HEK293 (cell line): ENCODE data around the gene FNDC1.

Experiments used
- ZBTB1 ChIP-seq: fragments of 450-650 bp; formaldehyde crosslinking; IDR thresholded peaks from 2 replicates; pipeline ENCODE4 v1.5.1; 2016; ENCODE audit warnings: missing biosample characterization, missing genetic modification characterization
- ZFP3 ChIP-seq: fragments of 450-650 bp; formaldehyde crosslinking; IDR thresholded peaks from 2 replicates; pipeline ENCODE4 v1.5.1; 2016; ENCODE audit warnings: low read depth, missing biosample characterization, missing genetic modification characterization
- ZNF239 ChIP-seq: fragments of 450-650 bp; formaldehyde crosslinking; IDR thresholded peaks from 2 replicates; pipeline ENCODE4 v1.5.1; 2016; ENCODE audit warnings: missing biosample characterization, missing genetic modification characterization
- ZNF274 ChIP-seq, 2 experiments: fragments of 200-500 bp in 1 of 2; fragments of 450-650 bp in 1 of 2; sonication (Bioruptor generic) in 1 of 2; formaldehyde crosslinking in 1 of 2; IDR thresholded peaks; 2 replicates each; pipeline versions ENCODE4 v1.5.1 to v1.6.1; 2014 to 2016; ENCODE audit warnings: borderline replicate concordance in 1 of 2, inconsistent platforms in 1 of 2, low read length in 1 of 2, missing biosample characterization in 1 of 2, missing genetic modification characterization in 1 of 2
- ZNF335 ChIP-seq: fragments of 450-650 bp; formaldehyde crosslinking; conservative IDR thresholded peaks from 2 replicates; pipeline ENCODE4 v1.5.1; 2016; ENCODE audit warnings: missing biosample characterization, missing genetic modification characterization
- ZNF341 ChIP-seq: fragments of 450-650 bp; formaldehyde crosslinking; IDR thresholded peaks from 2 replicates; pipeline ENCODE4; 2016; ENCODE audit warnings: low read depth, missing biosample characterization, missing genetic modification characterization
- ZNF350 ChIP-seq: fragments of 450-650 bp; formaldehyde crosslinking; IDR thresholded peaks from 2 replicates; pipeline ENCODE4 v1.5.0; 2017; ENCODE audit warnings: missing biosample characterization, mild to moderate bottlenecking, missing genetic modification characterization
- ZNF654 ChIP-seq: fragments of 450-650 bp; formaldehyde crosslinking; IDR thresholded peaks from 2 replicates; pipeline ENCODE4 v1.5.1; 2016; ENCODE audit warnings: low read depth, missing biosample characterization, missing genetic modification characterization
- ZNF791 ChIP-seq: fragments of 450-650 bp; formaldehyde crosslinking; IDR thresholded peaks from 2 replicates; pipeline ENCODE4 v1.5.1; 2016; ENCODE audit warnings: missing biosample characterization, missing genetic modification characterization
- ZNF837 ChIP-seq: fragments of 450-650 bp; formaldehyde crosslinking; IDR thresholded peaks from 2 replicates; pipeline ENCODE4 v1.5.1; 2016; ENCODE audit warnings: missing biosample characterization, missing genetic modification characterization
- TF ChIP-seq, protein P1 (sequence below): fragments of 450-650 bp; formaldehyde crosslinking; IDR thresholded peaks from 2 replicates; pipeline ENCODE4 v1.5.1; 2016; ENCODE audit warnings: missing biosample characterization, missing genetic modification characterization

DNA sequence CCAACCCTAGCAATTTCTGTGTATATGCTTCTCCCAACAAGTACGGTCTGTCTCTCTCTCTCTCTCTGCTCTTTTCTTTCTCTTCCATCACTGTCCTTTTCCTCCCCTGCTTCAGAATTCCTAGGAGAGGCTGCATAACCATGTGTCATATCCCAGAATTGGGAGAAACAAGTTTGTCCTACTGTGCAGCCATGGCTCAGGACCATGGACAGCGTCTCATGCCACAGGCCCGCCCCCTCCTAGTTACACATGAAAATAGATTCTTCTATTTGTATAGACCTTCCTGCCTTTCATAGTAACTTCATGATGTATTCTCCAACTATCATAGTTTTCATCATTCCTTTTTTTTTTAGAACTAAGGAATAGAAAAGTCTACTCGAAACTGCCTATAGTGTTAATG is 98.0 kb downstream of the FNDC1 start:
- TF ChIP-seq ZNF341 (tag by site-specific recombination) (no peak), ZNF350 (no peak), ZNF274 (IDR thresholded peaks at IDR 0.05; ENCODE audit: low read length) (no peak), ZNF274 (tag by site-specific recombination; IDR thresholded peaks at IDR 0.05; ENCODE audit: borderline replicate concordance) (no peak), ZNF837 (no peak), ZBTB1 (no peak), ZFP3 (tag by site-specific recombination) (no peak), ZNF791 (no peak), ZNF335 (no peak), ZNF654 (tag by site-specific recombination) (no peak), ZNF239 (tag by site-specific recombination) (no peak)
- TF ChIP-seq, protein P1, sequence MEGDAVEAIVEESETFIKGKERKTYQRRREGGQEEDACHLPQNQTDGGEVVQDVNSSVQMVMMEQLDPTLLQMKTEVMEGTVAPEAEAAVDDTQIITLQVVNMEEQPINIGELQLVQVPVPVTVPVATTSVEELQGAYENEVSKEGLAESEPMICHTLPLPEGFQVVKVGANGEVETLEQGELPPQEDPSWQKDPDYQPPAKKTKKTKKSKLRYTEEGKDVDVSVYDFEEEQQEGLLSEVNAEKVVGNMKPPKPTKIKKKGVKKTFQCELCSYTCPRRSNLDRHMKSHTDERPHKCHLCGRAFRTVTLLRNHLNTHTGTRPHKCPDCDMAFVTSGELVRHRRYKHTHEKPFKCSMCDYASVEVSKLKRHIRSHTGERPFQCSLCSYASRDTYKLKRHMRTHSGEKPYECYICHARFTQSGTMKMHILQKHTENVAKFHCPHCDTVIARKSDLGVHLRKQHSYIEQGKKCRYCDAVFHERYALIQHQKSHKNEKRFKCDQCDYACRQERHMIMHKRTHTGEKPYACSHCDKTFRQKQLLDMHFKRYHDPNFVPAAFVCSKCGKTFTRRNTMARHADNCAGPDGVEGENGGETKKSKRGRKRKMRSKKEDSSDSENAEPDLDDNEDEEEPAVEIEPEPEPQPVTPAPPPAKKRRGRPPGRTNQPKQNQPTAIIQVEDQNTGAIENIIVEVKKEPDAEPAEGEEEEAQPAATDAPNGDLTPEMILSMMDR (tag by site-specific recombination), result no peak
